KG1 (cell line): ENCODE measurements around the gene PIK3CD.
"Not testable (repeated sequence)": the region's sequence is repeated elsewhere in the genome, so short reads cannot be mapped to it uniquely, and the experiment has no call there.

Source experiments
- DNase-seq: peaks from one replicate; lab custom pipeline; 2025; lab: John Stamatoyannopoulos, UW

The PIK3CD gene

DNA sequence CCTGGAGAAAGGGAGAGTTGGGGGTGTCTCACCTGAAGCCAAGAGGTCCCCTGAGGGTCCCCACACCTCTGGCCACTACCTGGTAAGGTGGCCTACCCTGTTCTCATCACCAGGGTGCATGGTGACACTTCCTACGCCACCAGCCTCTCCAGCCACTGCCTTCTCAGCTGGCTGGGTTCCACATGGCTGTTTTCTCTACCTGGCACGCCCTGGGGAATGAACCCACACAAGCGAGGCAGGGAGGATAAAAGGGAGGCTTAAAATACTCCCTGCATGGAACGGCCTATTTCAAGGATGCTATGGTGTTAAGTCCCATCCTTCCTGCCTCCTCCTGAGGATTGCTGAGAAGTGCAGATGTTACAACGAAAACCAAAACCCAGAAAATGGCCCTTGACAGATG lies 84.7 kb downstream of the PIK3CD start:
- no peak for DNase-seq

GRCh38 chr1:9737057-9737456 lies 85.5 kb downstream of the PIK3CD start:
- no peak for DNase-seq

DNA sequence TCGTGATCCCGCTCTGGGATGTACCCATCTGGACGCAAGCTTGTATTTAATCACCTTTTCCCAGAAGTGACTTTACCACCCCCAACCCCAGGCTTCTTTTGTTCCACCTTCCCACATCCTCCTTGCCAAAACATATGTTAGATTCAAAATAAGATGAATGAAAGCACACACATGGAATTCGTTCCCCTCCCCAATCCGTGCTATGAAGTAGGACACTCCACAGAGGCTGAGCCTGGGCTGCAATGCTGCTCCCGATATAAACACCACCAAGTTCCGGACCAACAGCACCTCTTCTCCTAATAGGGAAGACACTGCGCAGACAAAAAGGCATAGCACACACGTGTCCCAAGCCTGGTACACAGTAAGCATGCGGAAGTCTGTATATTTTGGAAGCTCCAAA lies 86.1 kb downstream of the PIK3CD start:
- no peak for DNase-seq

DNA sequence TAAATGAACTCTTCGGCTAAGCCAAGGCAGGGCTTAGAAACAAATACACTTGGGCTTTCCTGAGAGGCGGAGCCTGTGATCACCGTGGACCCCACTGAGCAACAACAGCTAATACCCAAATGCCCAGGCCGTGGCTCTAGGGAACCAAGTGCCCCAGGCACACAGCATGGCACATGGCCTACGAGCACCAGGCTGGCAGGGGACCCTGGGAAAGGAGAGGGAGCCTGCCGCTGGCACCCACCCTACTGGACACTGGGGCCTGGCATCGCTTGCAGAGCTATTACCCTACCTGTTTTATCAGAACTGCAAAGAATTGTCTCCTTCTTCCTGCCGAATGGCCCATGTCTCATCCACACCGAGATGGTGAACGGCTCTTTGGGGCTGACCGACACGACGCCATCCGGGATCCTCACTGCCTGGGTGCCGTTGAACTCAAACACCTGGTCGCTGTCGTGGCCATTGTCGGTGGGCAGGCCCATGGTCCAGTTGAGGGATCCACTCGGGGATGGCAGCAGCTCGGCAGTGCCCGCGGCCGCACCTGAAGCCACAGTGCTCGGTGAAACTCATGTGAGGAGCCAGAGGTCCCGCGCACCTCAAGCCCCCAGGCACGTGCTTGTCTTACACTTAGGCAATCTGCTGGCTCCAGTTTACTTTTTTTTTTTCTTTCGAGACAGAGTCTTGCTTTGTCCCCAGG lies 92.7 kb downstream of the PIK3CD start:
- no peak for DNase-seq

GRCh38 chr1:9746211-9746610 lies 94.7 kb downstream of the PIK3CD start:
- DNase-seq, result no peak

- DNase-seq, result no peak
Measured at GRCh38 chr1:9746651-9747050, 95.1 kb downstream of the PIK3CD start.

- DNase-seq, result not testable (repeated sequence)
Measured at GRCh38 chr1:9748391-9748790, 96.9 kb downstream of the PIK3CD start.

GRCh38 chr1:9749361-9749760 lies 97.8 kb downstream of the PIK3CD start:
- no peak for DNase-seq

GRCh38 chr1:9751971-9752370 lies 100.4 kb downstream of the PIK3CD start:
- no peak for DNase-seq

DNA sequence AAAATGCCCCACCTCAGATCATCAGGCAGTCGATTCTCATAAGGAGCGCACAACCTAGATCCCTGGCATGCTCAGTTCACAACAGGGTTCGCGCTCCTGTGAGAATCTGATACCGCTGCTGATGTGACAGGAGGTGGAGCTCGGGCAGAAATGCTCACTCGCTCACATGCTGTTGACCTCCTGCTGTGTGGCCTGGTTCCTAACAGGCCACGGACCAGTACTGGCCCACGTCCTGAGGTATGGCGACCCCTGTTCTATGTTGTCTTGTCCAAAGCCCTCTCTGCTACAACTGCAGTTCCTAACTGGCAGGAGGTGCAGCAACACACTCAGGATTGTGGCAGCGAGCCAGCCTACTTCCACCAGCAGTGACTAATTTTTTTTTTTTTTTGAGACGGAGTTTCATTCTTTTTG lies 101.6 kb downstream of the PIK3CD start:
- DNase-seq, result no peak

DNA sequence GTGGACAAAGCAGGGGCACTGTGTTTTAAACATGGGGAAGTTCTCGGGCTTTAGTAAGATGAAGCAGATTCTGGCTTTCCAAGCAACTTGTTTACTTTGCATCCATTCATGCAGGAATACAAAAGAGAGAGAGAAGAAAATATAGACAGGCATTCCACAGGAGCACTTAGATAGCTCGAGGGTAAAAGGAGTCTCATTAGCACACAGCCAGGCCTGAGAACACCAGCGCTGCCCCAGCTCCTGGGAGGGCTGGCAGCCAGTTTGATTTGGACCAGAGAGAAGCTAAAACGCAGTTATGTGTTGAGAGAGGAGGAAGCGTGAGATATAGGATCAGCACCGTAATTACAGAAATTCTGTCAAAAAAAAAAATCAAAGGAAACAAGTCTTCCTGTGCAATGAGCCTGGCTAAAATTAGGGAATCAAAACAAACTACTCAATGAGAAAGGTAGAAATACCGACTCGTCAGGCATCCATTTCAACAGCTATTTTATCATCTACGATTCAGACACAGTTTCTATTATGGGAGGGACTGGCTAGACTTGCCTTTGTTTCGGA lies 104.0 kb downstream of the PIK3CD start:
- no peak for DNase-seq

- no peak for DNase-seq
Measured at GRCh38 chr1:9758559-9759121, 107.1 kb downstream of the PIK3CD start.

GRCh38 chr1:9759939-9760338 lies 108.4 kb downstream of the PIK3CD start:
- no peak for DNase-seq

GRCh38 chr1:9760824-9761223 lies 109.3 kb downstream of the PIK3CD start:
- DNase-seq, result no peak

- DNase-seq, result no peak
Measured at GRCh38 chr1:9761855-9762254, 110.3 kb downstream of the PIK3CD start.

GRCh38 chr1:9762446-9762845 lies 110.9 kb downstream of the PIK3CD start:
- not testable (repeated sequence) for DNase-seq

DNA sequence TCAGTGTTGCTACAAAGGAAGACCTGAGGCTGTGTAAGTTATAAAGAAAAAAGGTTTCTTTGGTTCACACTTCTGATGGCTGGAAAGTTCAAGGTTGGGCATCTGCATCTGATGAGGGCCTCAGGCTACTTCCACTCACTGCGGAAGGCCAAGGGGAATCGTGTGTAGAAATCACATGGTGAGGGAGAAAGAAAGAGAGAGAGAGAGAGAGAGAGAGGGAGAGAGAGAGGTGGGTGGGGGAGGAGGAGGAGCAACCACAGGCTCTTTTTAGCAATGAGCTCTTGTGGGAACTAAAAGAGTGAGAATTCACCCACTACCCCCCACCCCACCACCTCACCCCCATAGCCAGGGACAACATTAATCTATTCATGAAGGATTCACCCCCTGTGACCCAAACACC lies 112.4 kb downstream of the PIK3CD start:
- no peak for DNase-seq

- DNase-seq, result no peak
Measured at GRCh38 chr1:9764550-9764949, 113.0 kb downstream of the PIK3CD start.

GRCh38 chr1:9766759-9767442 lies 115.4 kb downstream of the PIK3CD start:
- no peak for DNase-seq

- DNase-seq, result no peak
Measured at GRCh38 chr1:9767964-9768668, 116.6 kb downstream of the PIK3CD start.

GRCh38 chr1:9768983-9769382 lies 117.5 kb downstream of the PIK3CD start:
- DNase-seq, result no peak

- no peak for DNase-seq
Measured at GRCh38 chr1:9770298-9770697, 118.8 kb downstream of the PIK3CD start.
